Measurements from ENCODE around the gene JARID2. TPM values are rescaled to one million over a fixed set of nuclear protein-coding genes. Genes with fewer than 3 reads are reported as not detected.

JARID2 gene
- total RNA-seq, 1 donor from 2014 or later = 3.8 TPM

DNA sequence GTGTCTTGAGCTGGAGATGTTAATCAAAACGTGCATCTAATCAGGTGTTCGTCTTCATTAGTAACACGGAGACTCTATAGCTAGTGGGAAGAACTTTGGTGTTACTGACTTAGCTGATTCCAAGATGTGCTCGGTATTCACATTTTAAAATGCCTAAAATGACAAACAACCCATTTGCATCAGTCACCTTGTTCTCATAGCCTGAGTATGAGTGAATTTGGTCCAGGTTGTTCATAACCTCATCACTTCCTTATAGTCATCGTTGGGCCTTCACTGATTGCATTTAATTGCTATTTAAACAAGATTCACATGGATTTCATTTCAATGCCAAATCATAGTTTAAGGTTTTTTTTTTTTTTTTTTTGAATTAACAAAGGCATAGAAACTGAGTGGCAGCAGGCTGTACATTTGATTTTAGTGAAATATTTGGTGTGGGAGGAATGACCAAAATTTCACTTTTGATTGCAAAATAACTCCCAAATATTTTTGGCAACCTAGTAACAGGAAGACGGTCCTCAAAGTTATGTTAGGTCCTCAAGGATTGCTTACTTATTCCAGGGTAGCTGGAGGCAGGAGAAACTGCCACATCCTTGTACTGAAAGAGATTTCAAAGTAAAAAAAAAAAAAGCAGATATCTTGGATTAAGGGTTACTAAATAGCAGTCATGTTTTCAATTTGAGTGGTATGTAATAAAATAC is 104.7 kb downstream of the JARID2 start:
- DNase-seq (ENCODE audit: low spot score) (no peak), ATAC-seq (no peak)

- DNase-seq (ENCODE audit: low spot score) (no peak), ATAC-seq (peak; percentile 23)
These were observed 105.8 kb downstream of the JARID2 start for GRCh38 chr6:15351631-15352030.

GRCh38 chr6:15352220-15352619 is 106.4 kb downstream of the JARID2 start:
- DNase-seq (ENCODE audit: low spot score) (no peak), ATAC-seq (no peak)

DNA sequence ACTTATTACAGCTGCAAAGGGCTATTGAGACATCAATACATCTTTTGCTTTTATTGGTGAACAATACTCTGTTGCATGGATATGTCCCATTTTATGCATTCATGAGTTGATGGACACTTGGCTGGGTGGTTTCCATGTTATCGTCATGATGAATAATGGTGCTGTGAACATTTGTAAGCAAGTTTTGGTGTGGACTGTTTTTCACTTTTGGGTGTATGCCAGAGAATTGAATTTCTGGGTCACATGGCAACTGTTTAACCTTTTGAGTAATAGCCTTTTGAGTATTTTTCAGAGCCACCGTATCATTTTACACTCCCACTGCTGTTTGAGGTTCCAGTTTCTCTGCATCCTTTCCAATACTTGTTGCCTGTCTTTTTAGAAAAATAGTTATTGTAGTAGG is 107.0 kb downstream of the JARID2 start:
- DNase-seq (ENCODE audit: low spot score) (no peak), ATAC-seq (no peak)

- ATAC-seq (no peak), DNase-seq (ENCODE audit: low spot score) (no peak)
These were observed 109.8 kb downstream of the JARID2 start for GRCh38 chr6:15355683-15356099.

- ATAC-seq = no peak
- DNase-seq (ENCODE audit: low spot score) = no peak
These were observed 110.3 kb downstream of the JARID2 start for GRCh38 chr6:15356179-15356578.

DNA sequence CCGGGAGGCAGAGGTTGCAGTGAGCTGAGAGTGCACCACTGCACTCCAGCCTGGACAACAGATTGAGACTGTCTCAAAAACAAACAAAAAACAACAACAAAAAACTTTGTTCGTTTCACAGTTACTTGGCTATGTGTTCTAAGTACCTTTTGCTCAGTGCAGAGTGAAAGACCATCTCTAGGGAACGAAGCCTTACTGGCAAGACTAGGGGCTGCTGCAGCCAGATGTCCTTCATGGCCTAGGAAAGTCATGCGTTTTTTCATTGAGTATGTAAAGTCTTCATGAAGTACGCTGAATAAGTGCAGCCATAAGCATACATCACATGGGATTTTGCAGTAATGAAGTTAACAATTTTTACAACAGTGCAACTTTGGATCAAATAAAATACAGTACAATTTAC is 111.1 kb downstream of the JARID2 start:
- ATAC-seq = no peak
- DNase-seq (ENCODE audit: low spot score) = no peak

GRCh38 chr6:15357782-15358181 is 111.9 kb downstream of the JARID2 start:
- ATAC-seq (no peak), DNase-seq (ENCODE audit: low spot score) (no peak)

GRCh38 chr6:15358579-15359327 is 112.9 kb downstream of the JARID2 start:
- no peak for ATAC-seq
- DNase-seq (ENCODE audit: low spot score) = no peak

DNA sequence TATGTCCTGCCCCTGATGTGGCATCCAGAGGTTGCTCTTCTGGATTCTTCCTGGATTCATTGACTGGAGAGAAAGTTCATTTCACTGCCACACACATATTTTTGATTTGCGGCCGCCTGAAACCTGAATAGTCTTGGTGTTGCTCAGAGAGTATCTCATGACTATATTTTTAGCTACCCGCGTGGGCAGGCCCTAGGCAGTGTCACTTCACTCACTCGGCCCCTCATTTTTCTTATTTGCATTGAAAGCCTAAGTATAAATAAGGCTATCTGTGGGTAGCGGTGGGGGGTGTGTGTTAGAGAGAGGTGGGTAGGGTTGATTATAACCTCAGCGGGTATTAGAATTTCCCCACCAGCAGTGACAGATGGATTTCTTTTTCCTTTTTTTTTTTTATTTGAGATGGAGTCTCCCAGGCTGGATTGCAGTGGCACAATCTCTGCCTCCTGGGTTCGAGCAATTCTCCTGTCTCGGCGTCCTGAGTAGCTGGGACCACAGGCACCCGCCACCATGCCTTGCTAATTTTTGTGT is 113.5 kb downstream of the JARID2 start:
- ATAC-seq (no peak), DNase-seq (ENCODE audit: low spot score) (no peak)

- DNase-seq (ENCODE audit: low spot score) (no peak), ATAC-seq (no peak)
These were observed 114.4 kb downstream of the JARID2 start for GRCh38 chr6:15360300-15360699.

GRCh38 chr6:15361197-15361596 is 115.3 kb downstream of the JARID2 start:
- DNase-seq (ENCODE audit: low spot score) (no peak), ATAC-seq (no peak)

DNA sequence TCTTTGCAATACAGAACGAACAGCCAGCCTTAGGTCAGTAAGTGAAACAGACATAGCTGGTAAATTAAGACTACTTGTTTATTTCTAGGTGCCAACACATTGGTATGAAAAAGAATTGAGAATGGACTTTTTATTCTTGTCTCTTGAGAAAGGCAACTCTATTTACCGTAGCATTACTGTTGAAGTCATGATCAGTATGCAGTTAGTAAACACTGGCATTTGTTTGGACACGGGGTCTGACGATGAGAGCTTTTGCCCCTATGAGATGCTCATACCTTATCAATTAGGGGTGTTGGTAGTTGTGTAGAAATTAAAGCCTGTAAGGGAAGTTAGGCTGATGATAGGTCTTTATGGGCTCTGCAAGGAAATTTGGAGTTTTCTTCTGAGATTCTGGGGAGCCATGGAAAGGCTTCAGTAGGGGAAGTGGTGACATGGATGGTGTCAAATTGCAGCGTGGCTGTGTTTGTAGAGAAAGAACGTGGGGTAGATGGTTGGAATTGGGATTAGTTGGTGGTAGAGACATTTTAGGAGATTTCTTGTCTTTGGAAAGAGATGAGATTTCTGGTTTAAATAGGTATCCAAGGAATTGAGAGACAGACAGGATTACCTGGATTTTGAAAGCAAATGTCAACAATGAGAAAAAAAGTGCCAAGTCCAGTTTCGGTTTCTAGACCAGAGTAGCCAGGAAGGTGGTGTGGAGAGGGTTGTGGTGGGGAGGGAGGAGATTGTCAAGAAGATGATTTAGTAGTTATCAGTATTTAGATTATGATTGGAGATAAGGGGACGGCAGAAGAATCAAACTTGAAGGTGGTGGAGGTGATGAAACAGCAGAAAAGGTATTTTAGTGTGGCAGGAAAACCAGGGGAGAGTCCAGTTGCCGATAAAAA is 116.6 kb downstream of the JARID2 start:
- peak; percentile 78 for ATAC-seq
- DNase-seq (ENCODE audit: low spot score) = no peak

- ATAC-seq = peak; percentile 26
- DNase-seq (ENCODE audit: low spot score) = no peak
These were observed 117.3 kb downstream of the JARID2 start for GRCh38 chr6:15363164-15363522.

DNA sequence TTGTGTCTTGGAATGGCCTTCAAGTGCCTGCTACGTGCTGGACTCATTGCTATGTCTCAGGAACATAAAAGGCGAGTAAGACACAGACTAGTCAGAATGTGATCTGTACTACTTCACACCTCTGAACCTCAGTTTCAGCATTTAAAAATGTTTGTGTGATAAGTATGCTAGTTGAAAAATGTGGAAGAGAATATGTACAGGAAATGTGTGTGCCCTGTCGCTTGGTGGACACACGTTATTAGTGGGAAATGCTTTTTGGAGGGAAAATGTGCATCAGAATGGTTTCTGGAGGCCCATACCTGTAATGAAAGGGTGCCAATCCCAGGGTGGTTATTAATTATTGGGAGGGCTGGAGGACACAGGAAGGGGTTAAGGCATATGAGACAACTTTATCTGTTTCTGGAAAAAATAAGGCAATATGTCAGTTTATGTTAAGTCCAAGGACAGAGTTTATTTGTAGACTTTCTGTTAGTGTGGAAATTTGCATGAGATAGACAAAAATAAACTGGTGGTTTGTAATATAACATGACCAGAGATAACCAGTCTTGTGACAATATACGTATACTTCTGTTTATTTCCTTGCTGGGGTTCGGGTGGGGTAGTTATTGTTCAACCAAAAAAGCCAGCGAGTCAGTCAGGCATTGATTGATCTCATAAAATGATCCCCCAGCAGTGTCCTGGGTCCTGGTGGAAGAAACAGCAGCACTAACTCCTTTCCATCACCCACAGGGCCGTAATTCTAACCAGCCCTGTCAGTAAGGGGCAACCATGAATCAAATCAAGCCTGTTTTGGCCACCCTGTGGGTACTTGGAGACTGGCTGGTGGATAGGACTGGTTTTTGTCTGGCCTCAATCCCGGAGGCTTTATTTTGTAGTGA is 117.9 kb downstream of the JARID2 start:
- ATAC-seq = no peak

DNA sequence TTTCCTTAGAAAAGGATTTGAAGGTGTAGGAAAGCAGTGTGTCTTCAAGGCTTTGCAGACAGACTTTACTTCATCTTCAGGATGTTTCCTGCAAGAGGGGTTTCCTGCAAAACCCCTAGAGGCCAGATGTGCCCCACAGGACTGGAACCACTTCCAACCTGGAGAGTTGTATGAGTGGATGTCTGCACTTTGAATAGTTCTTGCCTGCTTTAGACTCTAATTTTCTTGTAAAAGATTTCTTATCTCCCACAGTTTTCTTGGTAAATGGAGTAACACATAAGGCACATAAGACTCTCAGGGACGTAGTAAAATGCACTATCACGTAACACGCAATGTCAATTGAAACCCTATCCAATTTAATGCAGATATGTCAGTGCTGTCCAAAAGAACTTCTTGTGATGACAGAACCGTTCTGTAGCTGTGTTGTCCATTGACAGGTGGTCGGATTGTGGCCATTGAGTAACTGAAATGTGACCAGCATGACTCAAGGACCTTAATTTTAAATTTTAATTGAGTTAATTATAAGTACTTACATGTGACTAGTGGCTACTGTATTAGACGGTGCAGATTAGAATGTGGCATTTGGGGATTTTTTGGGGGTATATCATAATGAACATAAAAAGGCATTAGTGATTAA is 118.7 kb downstream of the JARID2 start:
- ATAC-seq = no peak
- no peak for DNase-seq (ENCODE audit: low spot score)

More for the DNA sequence above, 117.9 kb downstream of the JARID2 start:
- no peak for DNase-seq (ENCODE audit: low spot score)

GRCh38 chr6:15365273-15365687 is 119.4 kb downstream of the JARID2 start:
- peak; percentile 70 for ATAC-seq
- peak; percentile 76 for DNase-seq (ENCODE audit: low spot score)

DNA sequence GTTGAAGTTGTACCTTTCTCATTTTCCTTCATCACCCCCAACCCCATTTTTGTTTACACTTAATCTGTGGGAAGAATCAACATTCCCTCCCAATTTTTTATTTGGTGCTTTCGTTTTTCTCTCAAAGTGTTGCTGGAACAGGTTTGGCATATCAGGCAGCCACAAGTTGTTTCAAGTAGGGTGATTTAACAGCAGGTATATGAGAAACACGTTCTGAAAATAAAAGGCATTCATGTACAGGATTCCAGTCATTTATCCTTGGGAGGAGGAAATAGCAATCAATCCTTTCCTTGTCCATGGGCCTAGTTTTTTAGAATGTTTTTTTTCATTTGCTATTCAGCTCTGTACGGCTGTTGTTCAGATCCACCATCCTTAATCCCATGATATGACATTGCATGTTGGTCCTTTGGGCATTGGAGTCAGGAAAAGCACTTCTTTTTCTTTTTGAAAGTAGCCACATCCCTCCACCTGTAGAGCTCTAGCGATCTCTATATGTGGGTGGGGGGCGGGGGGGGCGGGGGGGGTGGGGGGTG is 120.2 kb downstream of the JARID2 start:
- DNase-seq (ENCODE audit: low spot score) (no peak), ATAC-seq (no peak)

- DNase-seq (ENCODE audit: low spot score) (no peak), ATAC-seq (peak; percentile 54)
These were observed 121.0 kb downstream of the JARID2 start for GRCh38 chr6:15366879-15367278.

DNA sequence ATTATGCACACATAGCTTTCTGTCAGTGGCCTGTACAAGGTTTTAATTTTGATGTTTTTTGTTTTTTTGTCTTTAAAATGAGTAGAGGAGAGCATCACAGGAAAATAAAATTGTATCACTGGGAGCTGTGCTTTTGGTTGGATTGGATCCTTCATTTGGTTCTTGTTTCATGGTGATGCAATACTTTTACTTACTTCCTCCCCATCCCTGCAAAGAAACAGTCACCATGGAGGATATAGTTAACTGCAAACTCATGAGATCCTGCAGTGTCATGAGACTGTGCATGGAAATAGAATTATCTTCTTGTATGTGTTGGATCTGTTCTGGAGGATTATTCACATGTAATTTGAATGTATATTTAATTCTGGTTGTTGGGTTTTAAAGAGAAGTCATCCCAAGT is 122.3 kb downstream of the JARID2 start:
- no peak for ATAC-seq

More for the DNA sequence above, 122.3 kb downstream of the JARID2 start:
- DNase-seq (ENCODE audit: low spot score) = no peak

Data from left lobe of liver (tissue), 2 donors.